Activated CD8-positive, alpha-beta T cell treated with anti-CD3 and anti-CD28 coated beads, Interleukin-2, amount 10 ng/mL, durations not matched to agents 7 days and 5 days (primary cell): ENCODE measurements around the gene ATP5F1E. TPM values are rescaled to one million over a fixed set of nuclear protein-coding genes. Genes with fewer than 3 reads are reported as not detected.
"Not testable (repeated sequence)": the region's sequence is repeated elsewhere in the genome, so short reads cannot be mapped to it uniquely, and the experiment has no call there.

Experiments used
- ATAC-seq: fragments of 150-1000 bp; cut with Tn5 transposase; one replicate; pipeline ENCODE4 v1.10.0; 2021; ENCODE audit warnings: moderate library complexity
- CTCF ChIA-PET: fragments of 350-600 bp; sonication (Branson Sonifier 250); formaldehyde crosslinking; loops from one replicate; lab custom pipeline; 2021; ENCODE audit warnings: antibody characterized with exemption; lab: Charles Lee
- POLR2A ChIA-PET: fragments of 350-600 bp; sonication (Branson Sonifier 250); formaldehyde crosslinking; loops from one replicate; lab custom pipeline; 2021; ENCODE audit warnings: antibody characterized with exemption; lab: Charles Lee
- DNase-seq: peaks from one replicate; pipeline ENCODE4 v3.0.0-alpha.2; 2020
- H3K27ac Mint-ChIP-seq: one replicate; pipeline ENCODE4 v1.8.0; 2021; ENCODE audit warnings: mild to moderate bottlenecking, mixed read lengths
- H3K27me3 Mint-ChIP-seq: one replicate; pipeline ENCODE4 v1.8.0; 2021; ENCODE audit warnings: low read depth, mixed read lengths
- H3K36me3 Mint-ChIP-seq: one replicate; pipeline ENCODE4 v1.8.0; 2021; ENCODE audit warnings: low read depth, mixed read lengths
- H3K4me1 Mint-ChIP-seq: one replicate; pipeline ENCODE4 v1.8.0; 2021; ENCODE audit warnings: low read depth, mixed read lengths
- H3K4me3 Mint-ChIP-seq: one replicate; pipeline ENCODE4 v1.8.0; 2021; ENCODE audit warnings: mild to moderate bottlenecking, mixed read lengths
- H3K9me3 Mint-ChIP-seq: one replicate; pipeline ENCODE4 v1.8.0; 2022; ENCODE audit warnings: mixed read lengths; ENCODE audit not compliant: insufficient read depth
- total RNA-seq, 2 experiments: library from RNA; stranded (reverse); gene quantifications; one replicate each; pipeline ENCODE4 v1.2.3, GENCODE V29; 2021

ATP5F1E gene
- total RNA-seq, 2 experiments from 2014 or later, result 97.8 to 98.8 TPM

DNA sequence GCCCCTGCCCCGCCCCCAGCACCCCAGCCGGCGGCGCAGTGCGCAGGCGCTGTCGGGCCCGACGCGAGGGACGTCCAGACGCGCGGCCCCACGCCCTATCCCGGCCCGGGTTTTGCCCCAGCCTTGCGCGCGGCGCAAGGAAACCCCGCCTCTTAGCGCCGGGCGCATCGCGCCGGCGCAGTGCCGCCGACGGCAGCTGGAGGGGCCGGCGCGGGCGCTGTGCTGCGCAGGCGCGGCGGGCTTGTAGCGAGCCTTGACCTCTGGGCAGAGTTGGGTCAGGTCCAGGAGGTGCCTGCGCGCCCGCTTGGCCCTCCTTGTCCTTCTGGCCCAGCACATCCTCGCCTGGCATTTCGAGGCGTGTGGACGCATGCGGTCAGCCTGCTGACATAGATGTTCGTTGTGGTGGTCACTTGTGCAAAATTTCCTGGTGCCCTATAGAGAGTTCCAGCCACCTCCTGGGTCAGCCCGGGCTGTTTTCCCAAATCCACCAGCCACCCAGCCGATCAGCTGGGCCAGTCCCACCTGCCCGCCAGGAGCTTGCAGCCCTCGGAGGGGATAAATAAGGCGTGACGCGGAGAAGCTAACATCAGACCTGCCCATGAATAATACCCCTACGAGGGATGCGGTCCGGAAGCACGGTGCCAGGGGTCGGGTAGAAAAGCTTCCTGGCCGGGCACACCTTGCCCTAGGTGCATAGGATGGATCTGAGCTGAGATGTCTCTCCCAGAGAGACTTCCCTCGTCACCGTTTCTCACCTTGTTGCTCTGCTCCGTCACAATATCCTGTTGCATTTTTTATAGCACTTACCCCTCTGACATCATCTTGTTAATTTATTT, 10.9 kb upstream of the ATP5F1E start:
- no peaks in the 10 kb centered on the region for H3K27me3 Mint-ChIP-seq
- H3K9me3 Mint-ChIP-seq, result no peaks in the 10 kb centered on the region
- peak overlapping the region; percentile 96 for H3K27ac Mint-ChIP-seq
- ChIA-PET POLR2A (interaction anchor here (0.5 to 3.2 kb wide), 4 partner anchors 11 to 281 kb away, joined by 3 to 27 read pairs (median 3); partner anchors contain the start of gene ATP5F1E), CTCF (interaction anchor here (0.6 to 3.4 kb wide), 7 partner anchors 10 to 363 kb away, joined by 3 to 18 read pairs (median 5); partner anchors contain the start of gene ATP5F1E)
- ATAC-seq (peak; percentile 97), DNase-seq (peak; percentile 95)
- H3K4me1 Mint-ChIP-seq, result peaks cover 50% of the 10 kb centered on the region
- peaks cover 26% of the 10 kb centered on the region for H3K36me3 Mint-ChIP-seq
- peak overlapping the region; percentile 91 for H3K4me3 Mint-ChIP-seq

- ATAC-seq (peak; percentile 53), DNase-seq (no peak)
- Mint-ChIP-seq H3K27ac (peak within 1 kb of the TSS; percentile 96), H3K4me3 (peak within 1 kb of the TSS; percentile 91), H3K9me3 (no peaks in the 10 kb centered on the region), H3K27me3 (no peaks in the 10 kb centered on the region), H3K4me1 (peaks cover 52% of the 10 kb centered on the region), H3K36me3 (peaks cover 34% of the 10 kb centered on the region)
- ChIA-PET CTCF (interaction anchor here (0.7 to 3.4 kb wide), 3 partner anchors 9 to 46 kb away, joined by 3 to 18 read pairs (median 8); partner anchors contain the start of gene ATP5F1E), POLR2A (interaction anchor here (0.5 to 3.2 kb wide), 7 partner anchors 10 to 281 kb away, joined by 3 to 27 read pairs (median 3); partner anchors contain the start of genes ATP5F1E and NELFCD)
These were observed 10.1 kb upstream of the ATP5F1E start, which contains the start of gene PRELID3B for GRCh38 chr20:59042151-59042795. TSS of gene PRELID3B (minus strand) at chr20:59042786. CDS start at chr20:59042730, 56 bp downstream.

GRCh38 chr20:59041487-59041886, 9.4 kb upstream of the ATP5F1E start:
- Mint-ChIP-seq H3K4me1 (peaks cover 60% of the 10 kb centered on the region), H3K36me3 (peaks cover 42% of the 10 kb centered on the region), H3K4me3 (peak overlapping the region; percentile 91), H3K27ac (peak overlapping the region; percentile 45)
- not testable (repeated sequence) for H3K27me3 Mint-ChIP-seq, DNase-seq, H3K9me3 Mint-ChIP-seq, ATAC-seq
- CTCF ChIA-PET, result interaction anchor here (0.7 to 3.4 kb wide), 3 partner anchors 8 to 18 kb away, joined by 3 to 18 read pairs (median 5); partner anchors contain the start of gene ATP5F1E
- POLR2A ChIA-PET, result interaction anchor here (0.7 to 3.2 kb wide), 4 partner anchors 9 to 150 kb away, joined by 3 to 27 read pairs (median 3); partner anchors contain the start of genes ATP5F1E and NELFCD

- peak overlapping the region; percentile 45 for H3K27ac Mint-ChIP-seq
These were observed 8.5 kb upstream of the ATP5F1E start for GRCh38 chr20:59040667-59041066.

GRCh38 chr20:59039233-59039632, 7.1 kb upstream of the ATP5F1E start:
- H3K27ac Mint-ChIP-seq, result peak overlapping the region; percentile 51
- no peak for DNase-seq
- H3K27me3 Mint-ChIP-seq, result no peaks in the 10 kb centered on the region
- H3K9me3 Mint-ChIP-seq, result no peaks in the 10 kb centered on the region
- H3K4me3 Mint-ChIP-seq, result peak overlapping the region; percentile 19
- ChIA-PET POLR2A (no interaction called here), CTCF (no interaction called here)
- ATAC-seq, result no peak
- peaks cover 60% of the 10 kb centered on the region for H3K36me3 Mint-ChIP-seq
- peaks cover 58% of the 10 kb centered on the region for H3K4me1 Mint-ChIP-seq

More at GRCh38 chr20:59040667-59041066, 8.5 kb upstream of the ATP5F1E start:
- DNase-seq, result no peak
- ChIA-PET POLR2A (interaction anchor here (0.9 to 1.6 kb wide), 2 partner anchors 8 to 50 kb away, joined by 3 to 7 read pairs; partner anchors contain the start of gene ATP5F1E), CTCF (interaction anchor here (0.8 to 1.3 kb wide), 3 partner anchors 9 to 389 kb away, joined by 3 to 5 read pairs (median 3); partner anchors contain the start of genes ATP5F1E and STX16)
- Mint-ChIP-seq H3K36me3 (peaks cover 50% of the 10 kb centered on the region), H3K9me3 (no peaks in the 10 kb centered on the region), H3K4me3 (peak overlapping the region; percentile 91), H3K4me1 (peaks cover 60% of the 10 kb centered on the region), H3K27me3 (no peaks in the 10 kb centered on the region)
- no peak for ATAC-seq

DNA sequence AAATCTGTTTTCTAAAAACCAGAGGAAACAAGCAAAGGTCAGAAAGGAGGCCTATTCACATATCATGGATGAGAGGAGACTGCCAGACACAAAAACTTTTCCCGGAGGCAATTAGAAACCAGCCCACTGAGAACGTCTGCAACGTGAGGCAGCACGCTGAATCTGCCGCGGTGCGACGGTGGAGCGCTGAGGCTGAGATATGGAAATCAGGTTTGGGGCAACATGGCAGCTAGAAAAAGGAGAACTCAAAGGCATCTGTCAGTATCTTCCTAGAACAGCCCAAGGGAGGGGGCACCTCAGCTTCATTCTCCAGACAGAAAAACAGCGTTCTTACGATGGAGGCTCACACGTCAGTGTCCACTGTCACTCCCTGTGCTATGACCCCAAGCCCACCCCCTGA, 5.3 kb upstream of the ATP5F1E start:
- POLR2A ChIA-PET, result no interaction called here
- no peaks in the 10 kb centered on the region for H3K27me3 Mint-ChIP-seq
- no peak for DNase-seq

DNA sequence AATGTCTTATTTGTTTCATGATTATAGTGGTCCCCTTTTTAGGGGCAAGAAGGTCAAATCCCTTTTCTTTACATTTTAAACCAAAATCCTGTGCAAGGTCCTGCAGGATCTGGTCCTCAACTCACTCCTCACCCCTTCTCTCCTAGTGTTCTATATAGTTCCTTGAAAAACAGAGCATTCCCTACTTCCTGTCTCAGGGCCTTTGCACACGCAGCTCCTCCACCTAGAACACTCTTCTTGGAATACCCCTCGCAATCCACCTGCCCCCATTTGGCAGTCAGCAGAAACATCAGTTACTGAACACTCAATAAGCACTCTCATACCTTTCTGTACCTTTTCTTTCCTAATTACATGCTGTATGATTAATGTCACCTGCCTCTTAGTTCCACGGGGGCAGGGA, 3.2 kb upstream of the ATP5F1E start:
- ChIA-PET CTCF (interaction anchor here (4.8 kb wide), 1 partner anchor 8 kb away, joined by 18 read pairs; the partner anchor contains the start of gene PRELID3B), POLR2A (no interaction called here)
- peaks cover 52% of the 10 kb centered on the region for H3K4me1 Mint-ChIP-seq
- peaks cover 70% of the 10 kb centered on the region for H3K36me3 Mint-ChIP-seq
- no peak overlapping the region for H3K27ac Mint-ChIP-seq
- DNase-seq (no peak), ATAC-seq (no peak)
- H3K4me3 Mint-ChIP-seq, result no peak overlapping the region
- no peaks in the 10 kb centered on the region for H3K9me3 Mint-ChIP-seq
- no peaks in the 10 kb centered on the region for H3K27me3 Mint-ChIP-seq

More for the DNA sequence above, 5.3 kb upstream of the ATP5F1E start:
- ATAC-seq, result no peak
- peaks cover 70% of the 10 kb centered on the region for H3K36me3 Mint-ChIP-seq
- no peak overlapping the region for H3K27ac Mint-ChIP-seq
- peaks cover 55% of the 10 kb centered on the region for H3K4me1 Mint-ChIP-seq
- no peak overlapping the region for H3K4me3 Mint-ChIP-seq
- H3K9me3 Mint-ChIP-seq, result no peaks in the 10 kb centered on the region
- CTCF ChIA-PET, result no interaction called here

DNA sequence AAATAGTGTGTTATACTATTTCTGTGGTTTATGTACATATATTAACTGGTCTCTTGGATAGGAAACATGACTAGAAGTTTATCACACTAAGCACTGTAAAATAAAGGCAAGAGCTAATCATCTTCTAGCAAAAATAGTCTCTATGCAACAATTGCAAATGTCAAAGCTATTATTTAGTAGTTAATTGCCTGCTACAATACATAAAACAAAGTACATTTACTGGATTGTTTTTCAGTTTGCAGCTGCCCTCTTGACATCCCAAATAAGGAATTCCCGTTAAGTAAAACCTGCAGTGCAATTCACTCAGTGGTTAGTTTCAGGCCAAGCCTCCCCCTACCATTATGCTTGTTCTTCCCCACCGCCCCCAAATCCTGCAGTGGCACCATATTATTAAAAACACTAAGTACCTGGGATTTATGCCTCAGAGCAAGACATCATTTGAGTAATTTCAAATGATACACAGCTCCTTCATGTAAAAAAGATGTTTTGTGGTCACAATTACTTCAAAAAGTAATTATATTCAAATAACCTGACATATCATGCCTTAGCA, 1.6 kb upstream of the ATP5F1E start:
- H3K36me3 Mint-ChIP-seq, result peaks cover 73% of the 10 kb centered on the region
- no peaks in the 10 kb centered on the region for H3K9me3 Mint-ChIP-seq
- CTCF ChIA-PET, result interaction anchor here (0.7 to 4.8 kb wide), 6 partner anchors 10 to 382 kb away, joined by 3 to 18 read pairs (median 3); partner anchors contain the start of genes PRELID3B and STX16
- no peak overlapping the region for H3K4me3 Mint-ChIP-seq
- no peak for ATAC-seq
- POLR2A ChIA-PET, result no interaction called here
- H3K27ac Mint-ChIP-seq, result no peak overlapping the region
- no peak for DNase-seq
- H3K4me1 Mint-ChIP-seq, result peaks cover 51% of the 10 kb centered on the region
- H3K27me3 Mint-ChIP-seq, result no peaks in the 10 kb centered on the region

DNA sequence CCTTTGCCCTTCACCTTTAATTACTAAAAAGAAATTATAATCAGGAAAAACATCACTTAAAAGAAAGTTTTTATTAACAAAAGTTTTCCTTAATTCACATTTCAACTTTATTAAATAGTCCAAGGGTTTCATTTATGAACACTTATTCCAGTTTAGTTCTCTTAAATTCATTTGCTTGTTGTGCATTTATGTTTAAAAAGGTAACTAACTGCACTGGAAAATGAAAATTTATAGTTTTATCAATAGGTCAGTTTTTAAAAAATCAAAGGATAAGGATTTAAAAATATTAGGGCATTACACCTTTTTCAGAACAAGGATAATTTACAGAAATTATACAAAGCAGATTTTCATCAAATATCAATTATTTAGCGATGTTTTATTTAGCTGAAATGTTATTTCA, 958 bp upstream of the ATP5F1E start:
- peaks cover 77% of the 10 kb centered on the region for H3K36me3 Mint-ChIP-seq
- no peaks in the 10 kb centered on the region for H3K27me3 Mint-ChIP-seq
- ATAC-seq (no peak), DNase-seq (no peak)
- ChIA-PET POLR2A (interaction anchor here (0.6 to 2.3 kb wide), 5 partner anchors 10 to 144 kb away, joined by 3 to 27 read pairs (median 10); partner anchors contain the start of gene PRELID3B), CTCF (interaction anchor here (0.7 to 4.8 kb wide), 5 partner anchors 10 to 382 kb away, joined by 3 to 18 read pairs (median 3); partner anchors contain the start of genes PRELID3B and STX16)
- peaks cover 53% of the 10 kb centered on the region for H3K4me1 Mint-ChIP-seq
- H3K27ac Mint-ChIP-seq, result peak overlapping the region; percentile 89
- no peaks in the 10 kb centered on the region for H3K9me3 Mint-ChIP-seq
- peak overlapping the region; percentile 93 for H3K4me3 Mint-ChIP-seq

DNA sequence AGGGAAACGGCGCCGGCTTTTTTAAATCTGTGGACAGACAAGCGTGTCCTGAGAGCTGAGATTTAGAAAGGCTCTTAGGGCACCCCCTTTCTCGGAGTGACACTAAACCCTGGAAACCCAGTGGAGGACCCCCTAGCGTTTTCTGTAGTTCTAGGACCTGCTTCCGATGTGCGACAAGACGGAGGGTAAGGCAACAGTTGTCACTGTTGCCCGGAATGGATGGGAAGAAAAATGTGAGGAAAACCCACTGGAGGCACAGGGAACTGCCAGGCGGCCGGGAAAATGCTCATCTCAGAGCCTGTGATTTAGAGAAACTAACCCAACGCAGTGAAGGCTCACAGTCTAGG, 551 bp upstream of the ATP5F1E start:
- Mint-ChIP-seq H3K9me3 (no peaks in the 10 kb centered on the region), H3K4me3 (peak overlapping the region; percentile 93), H3K27ac (peak overlapping the region; percentile 89), H3K4me1 (peaks cover 53% of the 10 kb centered on the region), H3K27me3 (no peaks in the 10 kb centered on the region), H3K36me3 (peaks cover 77% of the 10 kb centered on the region)
- ChIA-PET CTCF (interaction anchor here (0.9 to 4.8 kb wide), 11 partner anchors 8 to 381 kb away, joined by 3 to 18 read pairs (median 4); partner anchors contain the start of genes PRELID3B, STX16 and ZNF831), POLR2A (interaction anchor here (0.6 to 2.3 kb wide), 24 partner anchors 8 to 382 kb away, joined by 3 to 27 read pairs (median 4); partner anchors contain the start of genes PRELID3B, STX16 and ZNF831)
- DNase-seq (no peak), ATAC-seq (no peak)
